HG03521 (cell line): ENCODE measurements around the gene ZNF366.
A peak's percentile ranks its signal among the peaks of the same experiment; 100 is the strongest.

Experiments
- ATAC-seq: cut with Tn5 transposase; IDR thresholded peaks from one replicate; pipeline ENCODE4 v1.9.1; 2021; ENCODE audit warnings: mild to moderate bottlenecking, moderate library complexity; ENCODE audit not compliant: unreplicated experiment

Gene ZNF366

DNA sequence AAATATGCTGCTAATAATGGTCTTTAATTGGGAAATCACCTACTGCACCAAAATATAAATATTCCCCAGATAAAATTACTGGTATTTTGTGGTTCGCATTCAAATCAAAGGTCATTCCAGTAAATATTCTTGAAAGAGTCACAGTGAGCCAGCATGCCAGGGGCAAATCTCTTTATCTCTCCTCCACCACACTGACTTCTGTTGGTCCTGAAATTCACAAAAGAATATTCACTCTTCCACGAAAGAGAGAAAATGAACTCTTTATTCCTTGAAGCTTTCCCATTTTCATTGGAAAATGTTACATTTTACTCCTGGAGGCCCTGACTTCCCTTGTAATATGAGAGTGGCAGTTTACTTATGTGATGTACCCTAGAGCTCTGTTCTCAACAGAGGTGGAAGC lies 39.7 kb downstream of the ZNF366 start:
- no peak for ATAC-seq

DNA sequence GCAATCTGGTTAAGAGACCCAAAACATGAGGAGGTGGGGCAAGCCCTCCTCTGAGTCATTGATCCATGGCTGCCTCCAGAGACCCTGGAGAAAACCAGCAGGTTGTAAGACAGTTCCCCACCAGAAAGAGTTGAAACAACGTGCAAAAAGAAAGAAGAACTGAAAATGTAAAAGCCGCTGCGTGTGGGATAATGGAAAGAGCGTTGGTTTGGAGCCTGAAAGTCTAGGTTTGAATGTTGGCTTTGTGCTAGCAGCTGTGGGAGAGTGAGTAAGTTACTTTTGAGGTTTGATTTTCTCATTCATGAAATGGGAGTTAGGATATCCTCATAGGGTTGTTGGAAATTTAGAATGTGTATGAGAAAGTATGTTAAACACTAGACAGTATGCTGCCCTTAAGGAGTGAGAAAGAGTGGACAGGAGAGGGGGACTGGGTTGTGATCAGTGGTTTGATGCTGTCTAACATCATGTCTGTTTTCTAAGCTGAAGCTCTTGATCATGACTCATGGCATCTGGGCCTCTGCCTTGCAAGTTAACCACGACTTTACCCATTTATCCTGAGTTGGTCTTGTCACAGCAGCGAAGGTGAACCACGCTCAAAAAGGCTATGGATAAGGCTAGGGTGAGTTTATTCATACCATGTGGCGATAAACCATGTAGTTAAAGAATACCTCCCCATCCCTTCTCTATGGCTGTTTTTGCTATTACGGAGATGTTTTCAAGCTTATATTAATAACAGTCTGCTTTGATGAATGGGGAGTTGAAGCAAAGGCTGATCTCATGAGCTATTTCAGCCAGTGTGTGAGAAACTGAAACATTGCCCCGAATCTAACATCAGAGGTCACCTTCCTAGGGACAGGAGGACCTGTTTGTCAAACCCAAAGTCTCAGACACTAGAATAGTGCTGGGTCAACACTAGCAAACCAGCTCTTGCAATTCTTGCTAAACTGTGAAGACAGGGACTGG lies 41.3 kb downstream of the ZNF366 start:
- peak; percentile 74 for ATAC-seq

DNA sequence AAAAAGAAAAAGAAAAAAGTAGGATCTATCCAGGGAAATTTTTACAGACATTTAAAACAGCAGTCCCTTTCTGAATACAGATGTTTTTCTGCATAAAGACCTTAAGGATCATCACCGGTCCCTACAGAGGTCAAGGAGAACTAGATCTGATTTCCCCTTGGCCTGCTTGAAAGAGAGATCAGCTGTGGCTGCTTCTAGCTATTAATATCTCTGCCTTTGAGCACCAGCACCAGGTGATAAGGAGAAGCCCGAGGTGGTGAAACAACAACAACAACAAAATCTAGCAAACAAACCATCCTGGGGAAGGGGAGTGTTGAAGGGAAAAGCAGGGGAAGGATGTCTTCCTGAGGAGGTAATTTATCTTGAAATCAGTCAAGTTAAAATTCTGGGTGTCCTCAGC lies 42.1 kb downstream of the ZNF366 start:
- ATAC-seq, result peak; percentile 15

DNA sequence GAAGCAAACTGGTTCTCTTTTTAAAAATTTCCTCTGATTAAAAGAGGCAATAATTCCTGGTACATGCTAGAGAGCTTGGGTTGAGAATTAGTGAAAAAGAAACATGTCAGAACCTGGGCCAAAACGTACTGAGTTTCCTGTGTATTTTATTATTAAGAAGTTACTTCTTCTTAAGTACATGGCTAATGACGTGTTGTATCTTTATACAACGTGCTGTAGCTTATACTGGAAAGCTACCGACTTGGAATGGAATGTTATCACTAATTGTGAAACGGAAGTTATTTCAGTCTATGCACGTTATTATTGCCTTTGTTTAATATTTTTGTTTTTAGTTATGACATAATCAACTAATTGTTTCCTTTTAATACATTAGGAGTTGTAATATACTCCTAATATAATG lies 43.1 kb downstream of the ZNF366 start:
- no peak for ATAC-seq

DNA sequence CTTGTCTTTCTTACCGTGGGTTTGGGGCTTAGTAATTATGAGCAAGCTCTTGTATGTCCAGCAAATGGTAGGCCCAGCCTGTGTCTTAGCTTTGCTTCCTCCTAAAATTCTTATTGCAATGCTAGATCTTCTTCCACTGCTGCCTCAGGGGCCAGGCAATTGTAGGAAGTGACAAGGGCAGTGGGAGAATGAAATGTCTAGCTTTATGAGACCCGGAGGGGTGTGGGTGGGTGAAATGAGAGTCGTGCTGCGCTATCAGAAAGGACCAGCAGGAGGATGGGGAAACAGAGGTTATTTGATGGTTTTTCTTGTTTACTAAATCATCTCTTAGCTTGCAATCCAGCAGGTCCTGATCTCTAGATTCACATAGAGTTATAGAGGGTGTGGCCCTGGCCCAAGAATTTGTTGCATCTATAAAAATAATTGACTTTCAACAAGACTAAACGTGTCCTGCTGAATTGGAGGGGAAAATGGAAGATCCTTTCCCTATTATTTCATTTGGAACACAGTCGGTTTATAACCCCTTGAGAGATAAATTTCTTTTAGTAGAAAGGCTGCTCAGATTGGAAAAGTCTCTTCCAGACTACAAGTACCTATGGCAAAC lies 43.7 kb downstream of the ZNF366 start:
- no peak for ATAC-seq

DNA sequence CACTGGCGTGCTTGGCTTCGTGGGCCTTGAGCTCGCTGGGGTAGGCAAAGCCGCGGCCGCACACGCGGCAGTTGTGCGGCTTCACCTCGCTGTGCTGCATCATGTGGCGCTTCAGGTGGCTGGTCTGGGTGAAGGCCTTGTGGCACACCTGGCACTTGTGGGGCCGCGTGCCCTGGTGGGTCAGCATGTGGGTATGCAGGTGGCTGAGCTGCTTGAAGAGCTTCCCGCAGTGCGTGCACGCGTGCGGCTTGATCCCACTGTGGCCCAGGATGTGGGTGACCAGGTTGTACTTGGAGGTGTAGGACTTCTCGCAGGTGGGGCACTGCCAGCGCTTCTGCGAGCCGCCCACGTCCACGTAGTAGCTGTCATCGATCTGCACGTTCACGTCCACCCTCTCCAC lies 46.8 kb downstream of the ZNF366 start:
- ATAC-seq, result no peak

DNA sequence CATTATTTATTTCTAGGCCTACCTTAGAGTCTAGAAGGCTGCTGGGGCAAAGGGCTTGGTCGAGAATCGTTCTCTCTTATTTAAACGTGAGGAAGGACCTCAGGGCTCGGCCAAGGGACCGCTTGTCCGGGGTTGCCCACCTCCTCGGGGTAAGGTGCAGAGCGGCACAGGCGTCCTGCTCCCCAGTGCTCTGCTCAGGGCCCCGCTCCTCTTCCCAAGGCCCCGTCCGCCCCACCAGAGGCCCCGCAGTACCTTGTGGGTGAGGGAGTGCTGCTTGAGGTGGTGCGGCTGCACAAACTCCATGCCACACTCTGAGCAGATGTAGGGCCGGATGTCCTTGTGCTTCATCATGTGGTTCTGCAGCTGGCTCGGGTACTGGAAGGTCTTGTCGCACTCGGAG lies 47.3 kb downstream of the ZNF366 start:
- no peak for ATAC-seq

DNA sequence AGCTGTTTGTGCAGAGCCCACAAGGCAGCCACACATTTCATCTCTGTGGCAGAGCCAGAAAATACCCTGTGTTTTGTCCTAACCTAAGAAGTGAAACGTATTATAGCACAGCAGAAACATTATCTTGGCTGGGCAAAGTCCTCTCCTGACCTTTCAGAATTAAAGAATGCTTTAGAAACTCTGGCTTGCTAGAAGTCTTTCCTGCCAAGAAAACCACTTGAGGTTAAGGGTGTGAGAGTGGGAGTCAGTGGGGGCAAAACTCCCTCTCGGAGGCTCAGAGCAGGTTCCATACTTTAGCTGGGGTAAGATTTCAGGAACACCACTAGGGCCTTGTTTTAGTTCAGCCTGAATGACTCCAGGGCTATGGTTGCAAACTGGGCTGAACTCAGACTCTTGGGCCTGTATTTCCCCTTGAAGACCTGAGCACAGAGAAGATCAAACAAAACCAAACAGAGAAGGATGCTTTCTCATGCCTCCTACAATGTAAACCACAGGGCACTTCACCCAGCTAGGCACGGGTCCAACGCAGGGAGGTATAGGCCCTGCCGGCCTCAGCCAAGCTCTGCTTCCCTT lies 48.0 kb downstream of the ZNF366 start:
- ATAC-seq, result no peak

DNA sequence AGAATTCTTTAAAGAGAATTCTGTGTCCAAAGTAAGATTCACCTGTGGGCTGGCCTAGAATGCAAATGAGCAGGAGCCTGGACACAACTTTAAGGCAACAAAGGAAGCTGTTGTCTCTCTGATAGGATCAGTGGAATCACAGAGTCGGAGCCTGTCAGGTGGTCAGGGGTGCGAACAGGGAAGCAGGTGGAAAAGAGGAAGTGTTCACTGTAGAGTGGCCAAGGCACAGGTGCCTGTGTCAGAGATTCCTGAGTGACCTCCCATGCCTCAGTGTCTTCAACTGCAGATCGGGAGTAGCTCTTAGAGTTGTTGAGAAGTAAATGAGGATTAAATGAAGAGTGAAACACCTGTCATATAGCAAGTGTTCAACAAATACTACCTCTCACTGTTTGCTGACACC lies 48.8 kb downstream of the ZNF366 start:
- ATAC-seq, result no peak

DNA sequence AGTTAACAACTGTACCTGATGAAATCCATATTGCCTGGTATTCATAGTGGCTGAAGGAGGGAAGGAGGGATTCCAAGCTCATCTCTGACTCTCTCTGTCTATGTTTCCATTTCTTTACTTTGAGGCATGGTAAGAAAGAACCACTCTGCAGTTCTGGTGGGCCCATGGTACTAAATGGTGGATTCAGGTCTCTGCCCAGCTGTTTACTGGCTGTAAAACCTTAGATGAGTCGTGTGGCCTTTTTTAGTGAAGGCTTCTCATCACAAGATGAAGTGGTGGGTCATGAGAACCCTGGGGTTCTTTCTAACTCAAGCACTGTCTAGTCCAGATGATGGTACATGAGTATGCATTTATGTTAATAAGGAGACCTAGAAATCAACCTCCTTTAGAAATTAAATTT lies 49.7 kb downstream of the ZNF366 start:
- no peak for ATAC-seq

DNA sequence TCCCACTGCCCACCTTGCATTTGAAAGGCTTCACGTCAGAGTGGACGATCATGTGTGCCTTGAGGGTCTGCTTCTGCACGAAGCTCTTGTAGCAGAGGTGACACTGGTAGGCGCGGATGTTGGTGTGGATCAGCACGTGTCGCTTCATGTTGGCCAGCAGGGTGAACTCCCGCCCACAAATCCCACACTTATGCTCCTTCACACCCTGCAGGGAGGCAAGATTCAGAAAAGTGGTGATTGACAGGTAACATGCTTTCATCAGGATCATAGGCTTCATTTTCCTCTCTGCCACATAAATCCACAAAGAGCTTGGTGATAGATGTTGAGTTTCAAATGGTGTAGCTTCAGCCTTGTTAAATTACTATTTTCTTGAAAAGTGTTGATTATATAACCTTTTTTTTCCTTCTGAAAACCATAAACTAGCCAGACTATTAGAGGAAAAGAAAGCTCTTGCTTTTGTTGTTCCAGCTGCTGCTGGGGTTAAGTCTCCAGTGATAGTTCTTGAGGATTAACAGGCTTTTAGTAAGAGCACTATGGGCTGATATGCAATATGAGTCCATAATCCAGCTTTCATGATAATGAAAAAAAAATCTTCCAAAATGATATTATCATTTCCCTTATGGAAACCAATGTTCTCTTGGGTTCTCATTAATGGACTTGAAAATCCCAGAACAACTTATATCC lies 50.7 kb downstream of the ZNF366 start:
- ATAC-seq, result no peak

DNA sequence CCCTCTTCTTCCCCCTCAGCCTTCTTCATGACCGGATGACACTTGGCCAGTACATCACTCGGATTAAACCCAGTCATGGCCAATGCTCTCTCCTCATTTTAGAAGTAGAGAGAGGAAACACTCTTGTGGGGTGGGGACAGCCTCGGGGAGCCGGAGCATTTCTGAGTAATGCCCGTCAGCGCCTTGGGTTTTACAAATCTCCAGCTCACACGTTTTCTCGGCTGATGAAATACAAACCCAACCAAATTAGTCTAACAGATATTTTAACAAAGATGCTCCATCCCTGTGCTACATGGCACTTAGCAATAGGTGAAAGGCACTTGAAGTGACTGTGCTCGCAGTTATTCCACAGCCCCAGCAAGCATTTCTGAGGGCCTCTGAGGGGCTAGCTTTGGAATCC lies 51.7 kb downstream of the ZNF366 start:
- ATAC-seq, result no peak

DNA sequence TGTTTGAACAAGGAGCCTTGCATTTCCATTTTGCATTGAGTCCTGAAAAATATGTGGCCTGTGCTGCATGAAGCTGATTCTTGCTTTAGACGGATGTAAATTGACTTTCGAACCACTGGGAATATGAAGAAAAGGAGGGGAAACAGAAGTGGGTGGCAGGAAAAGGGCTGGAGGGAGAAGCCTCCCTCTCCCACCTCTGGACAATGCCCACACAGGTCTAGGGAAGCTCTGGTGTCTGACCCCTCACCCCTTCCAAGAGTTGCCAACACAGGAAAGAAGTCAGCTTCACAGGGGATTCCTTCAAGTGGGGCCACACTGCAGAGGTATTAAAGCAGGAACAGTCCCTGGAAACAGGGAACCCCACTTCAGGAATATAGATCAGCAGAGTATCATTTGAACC lies 52.2 kb downstream of the ZNF366 start:
- no peak for ATAC-seq

DNA sequence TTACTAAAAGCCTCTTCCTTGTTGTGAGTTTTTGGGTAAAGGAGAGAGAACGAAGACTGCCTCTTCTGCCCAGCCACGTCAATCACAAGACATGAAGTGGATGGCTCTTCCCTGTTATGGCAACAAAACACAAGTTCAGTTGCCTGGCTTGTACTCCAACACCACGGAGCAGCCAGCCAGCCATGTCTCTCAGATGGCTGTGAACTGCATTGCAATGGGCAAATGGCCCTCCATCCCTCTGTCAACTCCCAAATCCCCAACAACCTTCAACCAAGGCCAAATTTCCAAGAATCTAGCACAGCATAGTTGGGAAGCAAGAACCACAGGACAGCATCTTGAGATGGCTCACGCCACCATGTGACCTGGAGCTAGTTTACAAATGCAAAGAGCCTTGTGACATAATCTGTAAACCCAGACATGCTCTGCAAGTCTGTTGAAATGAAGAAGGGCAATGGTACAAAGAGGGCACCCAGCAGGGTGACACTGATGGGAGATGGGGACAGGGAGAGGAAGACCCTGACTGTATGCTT lies 53.9 kb downstream of the ZNF366 start:
- no peak for ATAC-seq

DNA sequence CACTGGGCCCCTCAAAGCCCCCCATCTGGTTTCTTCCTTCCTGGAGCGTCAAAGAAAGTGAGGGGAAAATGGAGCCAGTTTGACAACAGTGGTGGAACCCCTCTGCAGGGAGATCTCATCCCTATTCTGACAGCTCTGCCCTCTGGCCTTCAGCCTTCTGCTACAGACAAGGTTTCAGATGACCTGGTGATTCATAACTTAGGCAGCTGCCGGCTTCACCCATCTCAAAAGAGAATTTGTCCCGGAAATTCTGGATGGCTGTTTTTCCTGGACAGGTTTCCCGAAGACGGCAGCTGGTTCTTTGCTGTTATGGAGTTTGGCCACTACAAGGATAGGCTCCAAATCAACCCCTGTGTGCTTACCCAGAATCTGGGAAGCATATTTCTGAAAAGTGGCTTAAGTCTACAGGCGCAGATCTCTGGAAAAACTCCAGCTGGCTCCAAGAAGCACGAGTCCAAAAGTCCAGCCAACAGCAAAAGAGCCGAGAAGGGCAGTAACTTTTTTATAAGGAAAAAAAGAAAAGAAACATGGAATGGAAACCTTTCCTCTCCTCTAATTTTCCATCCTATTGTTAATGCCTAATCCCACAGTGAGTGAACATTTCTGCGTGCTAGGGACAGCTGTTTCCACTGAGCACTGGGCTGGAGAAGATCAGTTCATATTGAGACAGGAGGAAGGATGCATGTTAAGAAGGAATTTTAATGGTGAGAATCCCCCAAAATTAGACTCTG lies 54.5 kb downstream of the ZNF366 start:
- ATAC-seq, result no peak

DNA sequence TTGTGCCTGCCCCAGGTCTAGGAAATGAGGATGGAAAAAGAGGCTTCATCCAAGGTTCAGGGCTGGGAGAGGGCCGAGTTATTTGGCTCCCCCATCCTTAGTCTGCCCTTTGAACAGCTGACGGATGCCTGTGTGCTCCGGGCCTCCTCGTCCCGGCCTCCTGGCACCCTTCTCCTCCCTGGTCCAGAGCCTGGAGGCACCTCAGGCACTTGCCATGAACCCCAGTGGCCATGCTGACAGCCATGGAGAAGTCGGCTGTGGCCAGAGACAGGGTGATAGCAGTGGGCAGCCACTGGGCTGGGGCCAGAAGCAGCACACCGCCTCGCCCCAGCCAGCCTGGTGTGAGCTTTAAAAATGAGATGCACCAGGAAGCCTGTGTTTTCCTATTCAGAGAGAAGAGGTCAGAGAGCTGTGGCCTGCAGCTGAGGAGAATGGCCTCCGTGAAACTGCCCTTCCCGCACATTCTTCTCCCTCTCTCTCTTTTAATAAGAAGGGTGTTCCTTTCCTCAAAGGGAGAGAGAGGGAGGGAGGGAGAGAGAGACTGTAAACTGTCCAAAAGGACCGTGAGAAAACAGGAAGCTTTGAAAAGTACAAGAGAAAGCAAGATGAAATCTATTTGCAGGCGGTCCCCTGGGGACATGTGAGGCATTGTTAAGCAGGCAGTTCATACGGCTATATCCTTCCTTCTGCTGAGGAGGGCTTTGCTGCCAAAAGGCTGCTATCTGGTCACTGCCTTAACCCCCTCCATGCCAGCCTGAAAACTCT lies 55.3 kb downstream of the ZNF366 start:
- ATAC-seq, result no peak

DNA sequence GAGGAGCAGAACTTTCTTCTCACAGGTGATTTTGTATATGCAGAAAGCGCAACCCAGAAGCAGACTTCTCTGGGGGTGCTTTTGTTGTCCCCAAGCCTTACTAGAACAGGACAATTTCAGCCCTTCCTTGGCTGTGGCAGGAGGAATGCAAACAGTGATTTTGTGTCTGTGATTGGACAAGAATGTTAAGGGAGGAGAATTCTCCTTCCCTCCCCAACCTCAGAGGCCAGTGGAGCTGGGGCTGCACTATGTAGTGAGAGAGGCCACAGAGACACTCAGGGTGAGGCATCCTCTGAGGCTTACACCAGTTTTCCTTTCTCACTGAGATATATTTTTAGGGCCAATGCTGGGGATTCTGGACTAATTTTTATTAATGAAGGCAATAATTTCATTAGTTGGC lies 58.8 kb downstream of the ZNF366 start:
- no peak for ATAC-seq

DNA sequence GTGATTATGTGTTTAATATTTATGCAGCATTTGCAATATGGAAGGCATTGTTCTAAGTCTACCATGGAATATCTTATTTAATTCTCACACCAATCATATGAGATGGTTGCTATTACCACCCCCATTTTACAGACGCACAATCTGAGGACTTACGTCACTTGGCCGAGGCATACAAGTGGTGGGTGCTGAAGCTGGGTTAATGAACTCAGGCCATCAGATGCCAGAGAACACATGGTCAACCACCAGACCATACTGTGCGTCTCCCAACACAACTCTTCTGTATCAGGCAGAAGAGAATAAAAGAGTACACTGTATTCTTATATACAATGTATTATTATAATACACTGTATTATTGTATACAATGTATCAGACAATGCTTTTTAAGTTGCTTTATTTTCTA lies 59.5 kb downstream of the ZNF366 start:
- ATAC-seq, result no peak

DNA sequence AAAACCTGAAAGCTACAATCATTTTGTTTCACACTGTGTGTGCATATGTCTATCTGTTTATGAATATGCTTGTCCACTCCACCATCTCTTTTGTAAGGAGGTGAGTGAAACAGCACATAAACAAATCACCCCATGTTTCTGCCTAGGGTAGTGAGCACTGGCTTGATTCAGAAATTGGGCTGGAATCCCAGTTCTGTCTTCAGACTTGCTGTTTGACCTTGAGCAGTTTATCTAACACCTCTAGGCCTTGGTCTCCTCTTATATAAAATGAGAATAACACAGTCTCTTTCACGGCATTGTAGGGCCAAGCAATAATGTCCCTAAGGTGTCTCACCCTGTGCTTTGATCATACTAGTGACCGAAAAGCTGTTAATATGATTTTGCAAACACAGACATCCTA lies 61.2 kb downstream of the ZNF366 start:
- ATAC-seq, result no peak

DNA sequence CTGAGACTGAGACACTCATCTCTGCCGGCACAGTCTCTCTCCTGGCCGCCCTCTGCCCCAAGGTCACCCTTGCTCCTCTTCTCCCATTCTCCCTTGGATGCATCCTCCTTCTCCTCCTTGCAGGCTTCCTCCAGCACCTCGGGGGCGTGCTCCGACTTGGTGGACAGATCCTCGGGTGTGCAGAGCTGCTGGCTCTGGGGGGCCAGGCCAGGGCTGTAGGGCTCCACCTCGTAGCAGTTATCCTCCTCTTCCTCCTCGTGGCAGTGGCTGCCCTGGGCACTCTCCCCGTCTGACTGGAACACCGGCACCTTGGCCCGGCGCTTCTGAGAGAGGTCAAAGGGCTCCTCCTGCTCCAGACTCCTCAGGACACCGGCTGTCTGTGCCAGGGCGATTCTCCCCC lies 63.3 kb downstream of the ZNF366 start:
- no peak for ATAC-seq
